Stomach (tissue), 4 donors: ENCODE data around the gene SELL.

Experiments used
- CTCF ChIP-seq, 7 experiments: fragments of 450-650 bp in 4 of 7; fragments of 200-600 bp in 3 of 7; sonication (generic) in 3 of 7; IDR thresholded peaks; one replicate each; pipeline ENCODE4 v1.5.1; 2016 to 2019; ENCODE audit warnings: antibody characterized with exemption in 7 of 7, control low read depth in 2 of 7, mild to moderate bottlenecking in 1 of 7
- POLR2A ChIP-seq, 4 donors: fragments of 450-650 bp; IDR thresholded peaks; one replicate each; pipeline ENCODE4 v1.6.1; 2016; ENCODE audit warnings: antibody characterized with exemption in 4 of 4, control low read depth in 2 of 4, mild to moderate bottlenecking in 1 of 4, moderate library complexity in 1 of 4

DNA sequence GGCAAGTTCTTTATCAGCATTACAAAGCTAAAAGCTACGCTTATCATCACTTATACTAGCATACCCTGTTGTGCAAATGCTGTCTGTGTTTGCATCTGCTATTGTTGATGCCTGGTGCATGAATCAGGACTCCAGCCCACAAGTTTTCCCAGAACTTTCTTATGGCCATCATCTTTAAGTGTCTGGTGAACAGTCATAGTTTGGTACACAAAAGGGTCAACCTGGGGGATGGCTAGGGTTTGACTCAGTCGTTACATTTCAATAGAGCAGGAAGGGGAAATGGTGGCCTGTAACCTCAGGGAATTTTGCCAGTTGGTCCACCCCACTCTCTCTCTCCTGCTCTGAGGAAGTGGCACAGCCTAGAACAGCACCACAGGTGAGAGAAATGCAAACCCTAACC is 35.4 kb downstream of the SELL start:
- TF ChIP-seq POLR2A (IDR thresholded peaks at IDR 0.05) (no peak), CTCF (IDR thresholded peaks at IDR 0.05) (no peak)
